ENCODE results near the gene RABGAP1. TPM values are rescaled to one million over a fixed set of nuclear protein-coding genes. Genes with fewer than 3 reads are reported as not detected.

RABGAP1 gene
- total and polyA plus RNA-seq, 4 donors: 3.8 to 25.7 (median 10.5) TPM

- H3K27ac ChIP-seq (ENCODE audit: low read depth in 1 of 2, low read length in 2 of 2): no peak overlapping the region
- H3K4me3 ChIP-seq (ENCODE audit: low read depth in 1 of 3, low read length in 3 of 3): no peak overlapping the region
- H3K9me3 ChIP-seq (ENCODE audit: control insufficient read depth in 4 of 4, low read length in 3 of 4): no peaks in the 10 kb centered on the region
- TF ChIP-seq REST (IDR thresholded peaks at IDR 0.05) (no peak), ZBTB33 (IDR thresholded peaks at IDR 0.05) (no peak), RAD21 (IDR thresholded peaks at IDR 0.05) (no peak), ATF3 (IDR thresholded peaks at IDR 0.05) (no peak), RXRA (IDR thresholded peaks at IDR 0.05) (no peak), YY1 (IDR thresholded peaks at IDR 0.05) (no peak), GABPA (IDR thresholded peaks at IDR 0.05 in 1 of 2, conservative IDR thresholded peaks at IDR 0.05 in 1 of 2) (no peak), TAF1 (conservative IDR thresholded peaks at IDR 0.05) (no peak), HNF4G (IDR thresholded peaks at IDR 0.05) (no peak), MAX (IDR thresholded peaks at IDR 0.05) (no peak), FOXA2 (IDR thresholded peaks at IDR 0.05) (no peak), CTCF (IDR thresholded peaks at IDR 0.05; ENCODE audit: low read depth, low read length, missing input control) (no peak), FOXA1 (IDR thresholded peaks at IDR 0.05) (no peak), JUND (IDR thresholded peaks at IDR 0.05) (no peak), NR2F2 (IDR thresholded peaks at IDR 0.05) (no peak), EGR1 (IDR thresholded peaks at IDR 0.05; ENCODE audit: low read depth in 2 of 2) (no peak), SP1 (IDR thresholded peaks at IDR 0.05) (no peak), HNF4A (conservative IDR thresholded peaks at IDR 0.05) (no peak)
- DNase-seq (ENCODE audit: low spot score): no peak
- peaks cover 0 to 1% (median 0%) of the 10 kb centered on the region in 4 donors for H3K36me3 ChIP-seq (ENCODE audit: control insufficient read depth in 4 of 4, insufficient read depth in 3 of 4, low read depth in 1 of 4, low read length in 3 of 4)
- H3K27me3 ChIP-seq (ENCODE audit: control insufficient read depth in 4 of 4, insufficient read depth in 4 of 4, low read length in 3 of 4): no peaks in the 10 kb centered on the region
- H3K9ac ChIP-seq (ENCODE audit: low read depth in 1 of 2, low read length in 2 of 2): no peak overlapping the region
- 92% methylated on average over 1 of the region's 1 CpG for WGBS
- peaks cover 0 to 29% (median 20%) of the 10 kb centered on the region in 4 donors for H3K4me1 ChIP-seq (ENCODE audit: control insufficient read depth in 4 of 4, insufficient read depth in 4 of 4, low read length in 3 of 4)
Measured at GRCh38 chr9:122929796-122930354, 10.9 kb upstream of the RABGAP1 start.
